Activated T-cell treated with anti-CD3 and anti-CD28 coated beads for 24 hours (primary cell): ENCODE results near the gene SORCS2.

Source experiments
- DNase-seq: peaks from one replicate; pipeline ENCODE4 v3.0.0-alpha.2; 2020; ENCODE audit warnings: low read depth

The SORCS2 gene

DNA sequence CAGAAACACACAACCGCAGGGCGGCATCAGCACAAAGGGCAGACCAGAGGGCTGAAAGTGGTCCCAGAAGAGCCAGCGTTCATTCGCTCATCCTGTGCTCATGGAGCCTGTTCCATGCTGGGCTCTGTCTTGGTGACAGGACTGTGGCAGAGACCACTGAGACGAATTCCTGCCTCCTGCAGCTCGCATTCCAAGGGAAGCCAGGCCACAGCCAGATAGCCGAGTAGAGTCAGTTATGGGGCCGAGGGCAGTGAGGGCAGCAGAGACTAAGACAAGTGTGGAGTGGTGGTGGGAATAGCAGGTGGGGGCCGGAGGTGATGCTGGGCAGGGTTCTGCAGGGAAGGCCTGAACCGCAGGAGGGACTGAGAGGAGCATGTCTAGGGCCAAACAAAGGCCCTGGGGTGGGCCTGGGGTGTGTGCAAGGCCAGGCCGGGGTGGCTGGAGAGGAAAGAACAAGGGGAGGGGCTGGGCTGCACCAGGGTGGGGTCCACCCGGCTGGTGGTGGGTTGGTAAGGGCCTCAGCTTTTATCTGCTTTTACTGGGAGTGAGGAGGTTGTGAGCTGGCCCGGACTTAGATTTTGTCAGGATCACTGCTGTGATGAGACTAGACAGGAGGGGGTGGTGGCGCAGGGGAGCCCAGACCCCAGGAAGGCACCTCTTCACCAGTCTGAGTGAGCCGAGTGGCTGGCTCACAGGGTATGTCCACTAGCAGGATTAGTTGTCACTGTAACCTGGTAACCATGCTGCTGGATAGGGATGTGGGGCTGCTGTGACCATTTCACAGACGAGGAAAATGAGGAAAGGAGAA, 236.1 kb downstream of the SORCS2 start:
- DNase-seq = no peak

- DNase-seq = no peak
Observed at GRCh38 chr4:7429069-7429416, 236.7 kb downstream of the SORCS2 start.

- DNase-seq = no peak
Observed at GRCh38 chr4:7429601-7430078, 237.3 kb downstream of the SORCS2 start.

- no peak for DNase-seq
Observed at GRCh38 chr4:7430368-7430964, 238.1 kb downstream of the SORCS2 start.

GRCh38 chr4:7430965-7431695, 238.8 kb downstream of the SORCS2 start:
- no peak for DNase-seq

GRCh38 chr4:7431696-7432530, 239.6 kb downstream of the SORCS2 start:
- DNase-seq = no peak

DNA sequence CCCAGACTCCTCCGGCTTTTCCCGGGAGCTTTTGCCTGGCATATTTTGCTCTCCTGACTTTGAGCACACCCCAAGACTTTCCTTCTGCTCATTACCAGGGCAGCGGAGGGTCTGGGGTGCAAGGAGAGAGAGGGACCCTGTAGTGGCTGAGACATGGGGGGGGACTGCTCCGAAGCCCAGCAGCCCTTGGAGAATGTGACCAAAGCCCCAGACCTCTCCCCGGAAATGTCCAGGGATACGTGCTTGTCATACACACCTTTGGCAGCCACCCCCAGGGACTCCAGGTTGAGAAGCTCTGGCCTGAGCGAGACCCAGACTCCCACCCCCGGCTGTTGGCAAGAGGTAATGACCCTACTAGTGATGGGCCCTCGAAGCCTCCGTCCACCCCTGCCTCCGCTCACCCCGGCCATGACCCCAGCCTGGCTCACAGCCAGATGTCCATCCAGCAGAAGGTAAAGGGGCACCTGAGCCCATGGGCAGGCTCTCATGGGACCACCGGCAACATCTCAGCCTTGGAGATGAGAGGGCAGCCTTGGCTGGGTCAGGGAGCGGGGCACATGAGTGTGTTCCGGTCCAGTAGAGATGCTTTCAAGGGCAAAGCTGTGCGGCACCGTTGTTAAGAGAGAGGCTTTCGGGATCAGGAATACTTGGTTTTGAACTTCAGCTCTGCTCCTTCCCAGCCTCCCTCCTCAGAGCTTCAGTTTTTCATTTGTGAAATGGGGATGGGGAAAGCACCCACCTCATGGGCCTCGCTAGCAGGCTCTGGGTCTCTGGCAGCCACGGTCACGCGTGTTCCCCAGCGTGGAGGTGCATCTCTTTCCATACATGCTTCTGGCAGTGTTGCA, 240.4 kb downstream of the SORCS2 start:
- DNase-seq = no peak

- DNase-seq = no peak
Observed at GRCh38 chr4:7433376-7434140, 241.2 kb downstream of the SORCS2 start.

- no peak for DNase-seq
Observed at GRCh38 chr4:7434141-7434765, 241.9 kb downstream of the SORCS2 start.

DNA sequence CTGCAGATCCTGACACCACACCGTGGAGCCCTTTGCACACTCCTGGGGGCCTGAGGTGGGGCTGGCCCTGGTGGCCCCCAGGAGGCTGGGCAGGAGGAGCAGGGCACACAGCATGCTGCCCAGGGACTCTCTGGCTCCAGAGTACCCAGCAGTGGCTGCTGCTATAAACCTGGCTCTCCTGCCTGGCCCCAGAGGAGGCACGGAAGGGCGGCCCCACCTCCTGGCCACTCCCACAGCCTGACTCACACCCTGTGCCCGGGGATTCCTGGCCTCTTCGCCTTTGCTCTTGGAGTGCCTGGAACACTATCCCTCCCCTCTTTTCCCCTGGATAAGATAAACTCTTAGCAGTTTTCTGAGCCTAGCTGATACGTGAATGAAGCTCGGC, 242.4 kb downstream of the SORCS2 start, which contains the start of gene PSAPL1:
TSS of gene PSAPL1 (minus strand) at position 165 of the 385 bp plus-strand sequence. CDS start at position 114, 51 bp downstream.
- no peak for DNase-seq

DNA sequence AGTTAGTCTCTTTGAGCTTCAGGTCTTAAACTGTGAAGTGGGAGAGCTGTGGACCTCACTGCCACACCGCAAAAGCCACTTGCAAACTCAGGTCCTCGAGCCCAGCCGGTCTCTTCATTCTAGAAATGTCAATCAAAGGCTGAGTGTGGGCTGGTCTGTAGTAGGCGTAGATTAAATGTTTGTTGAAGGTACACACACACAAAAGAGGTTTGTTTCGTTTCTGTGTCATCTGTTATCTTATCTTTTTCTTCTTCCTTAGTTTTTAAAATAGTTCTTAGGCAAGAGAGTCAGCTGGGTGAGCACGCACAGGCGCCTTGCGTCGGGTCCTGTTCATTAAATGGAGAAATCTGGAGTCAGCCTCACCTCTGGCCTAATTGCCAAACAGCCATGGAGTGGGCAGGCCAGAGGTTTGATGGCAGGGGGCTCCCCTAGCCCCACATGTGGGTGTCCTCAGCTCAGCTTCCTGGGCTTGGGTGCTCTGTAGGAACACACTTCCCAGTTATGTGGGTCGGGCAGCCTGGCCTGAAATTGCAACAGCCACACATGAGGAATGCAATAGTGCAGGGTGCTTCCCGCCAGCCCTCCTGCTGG, 243.2 kb downstream of the SORCS2 start:
- no peak for DNase-seq

- DNase-seq = no peak
Observed at GRCh38 chr4:7436256-7436655, 243.9 kb downstream of the SORCS2 start.

GRCh38 chr4:7439699-7440098, 247.4 kb downstream of the SORCS2 start:
- DNase-seq = no peak

DNA sequence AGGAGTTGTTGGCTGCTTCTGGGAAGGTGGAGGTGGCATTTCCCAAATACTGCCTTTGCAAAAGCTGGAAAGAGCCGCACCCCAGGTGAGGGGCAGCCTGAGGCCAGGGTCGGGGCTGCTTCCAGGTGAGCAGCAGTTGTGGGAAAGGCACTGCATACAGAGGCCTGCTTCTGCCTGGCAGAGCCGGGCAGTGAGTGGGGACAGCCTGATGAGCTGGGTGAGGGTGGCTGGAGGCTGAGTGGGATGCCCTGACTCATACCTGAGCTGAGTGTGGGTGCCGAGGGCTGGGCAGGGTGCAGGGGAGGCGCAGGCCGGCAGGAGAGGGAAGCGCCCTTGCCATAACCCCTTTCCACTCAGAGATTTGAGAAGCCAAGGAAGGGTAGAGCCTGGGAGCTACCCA, 248.9 kb downstream of the SORCS2 start:
- no peak for DNase-seq

- no peak for DNase-seq
Observed at GRCh38 chr4:7442574-7443162, 250.3 kb downstream of the SORCS2 start.

GRCh38 chr4:7444314-7444713, 252.0 kb downstream of the SORCS2 start:
- no peak for DNase-seq

GRCh38 chr4:7444731-7445130, 252.4 kb downstream of the SORCS2 start:
- no peak for DNase-seq

GRCh38 chr4:7447236-7447635, 254.9 kb downstream of the SORCS2 start:
- DNase-seq = no peak

GRCh38 chr4:7448036-7448435, 255.7 kb downstream of the SORCS2 start:
- DNase-seq = no peak
